ENCODE results near the gene SOX4.
A peak's percentile ranks its signal among the peaks of the same experiment; 100 is the strongest.

Gene SOX4

GRCh38 chr6:21590346-21590745 lies 3.2 kb upstream of the SOX4 start:
- TF ChIP-seq CTCF (IDR thresholded peaks at IDR 0.05; ENCODE audit: low read depth, low read length) (no peak), MYC (IDR thresholded peaks at IDR 0.05; ENCODE audit: low read depth, low read length) (no peak), MAX (IDR thresholded peaks at IDR 0.05; ENCODE audit: low read depth, low read length) (no peak), POLR2A (IDR thresholded peaks at IDR 0.05; ENCODE audit: extremely low read depth, insufficient read length) (no peak)
- no peak for DNase-seq (ENCODE audit: low read depth)
- no peak overlapping the region for H3K4me3 ChIP-seq (ENCODE audit: low read depth, low read length)

- no peak overlapping the region for H3K4me3 ChIP-seq (ENCODE audit: low read depth, low read length)
- TF ChIP-seq MAX (IDR thresholded peaks at IDR 0.05; ENCODE audit: low read depth, low read length) = no peak
- no peak for TF ChIP-seq POLR2A (IDR thresholded peaks at IDR 0.05; ENCODE audit: extremely low read depth, insufficient read length)
- no peak for TF ChIP-seq CTCF (IDR thresholded peaks at IDR 0.05; ENCODE audit: low read depth, low read length)
- no peak for TF ChIP-seq MYC (IDR thresholded peaks at IDR 0.05; ENCODE audit: low read depth, low read length)
- no peak for DNase-seq (ENCODE audit: low read depth)
Observed at GRCh38 chr6:21591446-21591845, 2.1 kb upstream of the SOX4 start.

GRCh38 chr6:21592953-21593352 lies 598 bp upstream of the SOX4 start:
- no peak for TF ChIP-seq MYC (IDR thresholded peaks at IDR 0.05; ENCODE audit: low read depth, low read length)
- TF ChIP-seq CTCF (IDR thresholded peaks at IDR 0.05; ENCODE audit: low read depth, low read length) = no peak
- no peak for TF ChIP-seq POLR2A (IDR thresholded peaks at IDR 0.05; ENCODE audit: extremely low read depth, insufficient read length)
- TF ChIP-seq MAX (IDR thresholded peaks at IDR 0.05; ENCODE audit: low read depth, low read length) = no peak
- peak overlapping the region; percentile 26 for H3K4me3 ChIP-seq (ENCODE audit: low read depth, low read length)
- no peak for DNase-seq (ENCODE audit: low read depth)

GRCh38 chr6:21593927-21594415 lies 420 bp downstream of the SOX4 start:
- peak overlapping the region; percentile 77 for H3K4me3 ChIP-seq (ENCODE audit: low read depth, low read length)
- DNase-seq (ENCODE audit: low read depth) = peak; percentile 78
- TF ChIP-seq POLR2A (IDR thresholded peaks at IDR 0.05; ENCODE audit: extremely low read depth, insufficient read length) = no peak
- no peak for TF ChIP-seq MAX (IDR thresholded peaks at IDR 0.05; ENCODE audit: low read depth, low read length)
- TF ChIP-seq MYC (IDR thresholded peaks at IDR 0.05; ENCODE audit: low read depth, low read length) = no peak; the same call in 1 of the 2 replicates
- no peak for TF ChIP-seq CTCF (IDR thresholded peaks at IDR 0.05; ENCODE audit: low read depth, low read length)

- TF ChIP-seq MAX (IDR thresholded peaks at IDR 0.05; ENCODE audit: low read depth, low read length) (no peak; the same call in none of the 2 replicates), CTCF (IDR thresholded peaks at IDR 0.05; ENCODE audit: low read depth, low read length) (no peak), MYC (IDR thresholded peaks at IDR 0.05; ENCODE audit: low read depth, low read length) (peak; percentile 70; the same call in 1 of the 2 replicates), POLR2A (IDR thresholded peaks at IDR 0.05; ENCODE audit: extremely low read depth, insufficient read length) (peak; percentile 15)
- peak overlapping the region; percentile 77 for H3K4me3 ChIP-seq (ENCODE audit: low read depth, low read length)
- peak; percentile 82 for DNase-seq (ENCODE audit: low read depth)
Observed at GRCh38 chr6:21594416-21595281, 1.1 kb downstream of the SOX4 start.

Measured in NB4 (cell line).